Measurements from ENCODE around the gene SFT2D2.

DNA sequence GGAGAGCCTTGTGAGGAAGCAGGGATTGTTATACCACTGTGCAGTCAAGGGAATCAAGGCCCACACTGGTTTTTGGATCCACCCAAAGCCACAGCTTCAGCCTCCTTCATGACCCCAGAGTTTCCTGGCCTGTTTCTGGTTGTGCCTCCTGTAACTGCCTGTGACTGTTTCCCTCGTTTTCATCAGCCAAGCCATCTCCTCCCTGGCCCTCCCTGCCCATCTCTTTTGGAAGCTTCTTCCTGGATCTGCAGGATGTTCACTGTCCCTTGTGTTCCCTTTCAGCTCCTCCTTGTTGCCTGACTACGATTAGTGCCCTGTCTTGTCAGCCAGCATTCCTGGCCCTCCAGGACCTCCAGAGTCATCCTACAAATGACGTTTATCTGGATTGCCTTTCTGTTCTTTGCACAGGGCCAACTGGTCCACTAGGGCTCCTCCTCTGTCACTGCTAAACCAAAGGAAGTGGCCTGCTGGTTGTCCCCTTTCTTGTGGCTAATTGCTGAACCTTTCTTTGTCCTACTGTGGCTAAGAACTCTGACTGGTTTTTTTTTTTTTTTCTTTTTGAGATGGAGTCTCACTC lies 17.9 kb downstream of the SFT2D2 start:
- TF ChIP-seq POLR2A (IDR thresholded peaks at IDR 0.05; ENCODE audit: low read length) (no peak), GATA1 (IDR thresholded peaks at IDR 0.05; ENCODE audit: low read depth, low read length) (no peak)

Data from erythroblast (primary cell).